Fibroblast of peridontal ligament (primary cell): ENCODE measurements around the gene CABP2.
"Not testable (repeated sequence)": the region's sequence is repeated elsewhere in the genome, so short reads cannot be mapped to it uniquely, and the experiment has no call there.

Experiments
- DNase-seq: peaks from one replicate; pipeline ENCODE4 v3.0.0-alpha.2; 2010; ENCODE audit errors: extremely low read depth

CABP2 gene

DNA sequence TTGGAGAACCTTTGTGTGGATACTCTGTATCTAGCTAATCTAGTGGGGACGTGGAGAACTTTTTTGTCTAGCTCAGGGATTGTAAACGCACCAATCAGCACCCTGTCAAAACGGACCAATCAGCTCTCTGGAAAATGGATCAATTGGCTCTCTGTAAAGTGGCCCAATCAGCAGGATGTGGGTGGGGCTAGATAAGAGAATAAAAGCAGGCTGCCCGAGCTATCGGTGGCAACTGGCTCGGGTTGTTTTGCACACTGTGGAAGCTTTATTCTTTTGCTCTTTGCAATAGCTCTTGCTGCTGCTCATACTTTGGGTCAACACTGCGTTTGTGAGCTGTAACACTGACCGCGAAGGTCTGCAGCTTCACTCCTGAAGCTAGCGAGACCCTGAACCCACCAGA is 46.6 kb downstream of the CABP2 start:
- DNase-seq: not testable (repeated sequence)

- no peak for DNase-seq
These were observed 50.4 kb downstream of the CABP2 start for GRCh38 chr11:67472882-67473281.

- no peak for DNase-seq
These were observed 52.8 kb downstream of the CABP2 start for GRCh38 chr11:67470337-67471002.

- DNase-seq: no peak
These were observed 53.8 kb downstream of the CABP2 start for GRCh38 chr11:67469508-67469811.
